GM13976 (cell line): Measurements from ENCODE around the gene RAB7A.

Experiments used
- DNase-seq: peaks from one replicate; pipeline ENCODE4 v3.0.0; 2012; ENCODE audit warnings: low spot score
- CTCF ChIP-seq: IDR thresholded peaks from 2 replicates; pipeline ENCODE4 v1.5.1; 2012; ENCODE audit warnings: borderline replicate concordance, mild to moderate bottlenecking; ENCODE audit not compliant: insufficient read depth; ENCODE audit errors: extremely low read depth, missing control alignments, control extremely low read depth
- in situ Hi-C: fragments of 300-500 bp; cut with MboI; formaldehyde crosslinking; loops from one replicate; pipeline ENCODE4 v1.12.0; 2022; ENCODE audit warnings: low sequenced_read_pairs, mixed read lengths, inconsistent platforms; ENCODE audit not compliant: unreplicated experiment

The RAB7A gene

GRCh38 chr3:128701342-128702212 lies 24.4 kb upstream of the RAB7A start:
- TF ChIP-seq CTCF: no peak
- in situ Hi-C loops: no loop called here
- DNase-seq: no peak

- no peak for TF ChIP-seq CTCF
- in situ Hi-C loops: no loop called here
- no peak for DNase-seq
Observed at GRCh38 chr3:128702391-128702790, 23.6 kb upstream of the RAB7A start.

- no peak for DNase-seq
- in situ Hi-C loops: no loop called here
- TF ChIP-seq CTCF: no peak
Observed at GRCh38 chr3:128703561-128703960, 22.4 kb upstream of the RAB7A start.

GRCh38 chr3:128706086-128706615 lies 19.8 kb upstream of the RAB7A start:
- DNase-seq: no peak
- in situ Hi-C loops: no loop called here
- no peak for TF ChIP-seq CTCF

GRCh38 chr3:128707928-128708494 lies 18.0 kb upstream of the RAB7A start:
- in situ Hi-C loops: no loop called here
- no peak for TF ChIP-seq CTCF
- no peak for DNase-seq

GRCh38 chr3:128709038-128709437 lies 16.9 kb upstream of the RAB7A start:
- no peak for DNase-seq
- no peak for TF ChIP-seq CTCF
- in situ Hi-C loops: no loop called here
